Thyroid gland (tissue), 4 donors: Measurements from ENCODE around the gene CLIP2. TPM values are rescaled to one million over a fixed set of nuclear protein-coding genes. Genes with fewer than 3 reads are reported as not detected.
"Not testable (repeated sequence)": the region's sequence is repeated elsewhere in the genome, so short reads cannot be mapped to it uniquely, and the experiment has no call there.

Source experiments
- DNase-seq, 2 donors: peaks; one replicate each; pipeline ENCODE4 v3.0.0-alpha.2; 2019
- H3K27ac ChIP-seq, 3 donors: fragments of 200-600 bp; sonication (generic); 1 replicate in 2 of 3; 2 replicates in 1 of 3; pipeline ENCODE4 v1.5.1; 2016 to 2019; ENCODE audit warnings: mild to moderate bottlenecking in 1 of 3, moderate library complexity in 1 of 3
- H3K27me3 ChIP-seq: fragments of 200-600 bp; sonication (generic); one replicate; pipeline ENCODE4 v1.5.1; 2019
- H3K36me3 ChIP-seq, 2 donors: fragments of 200-600 bp; sonication (generic); one replicate each; pipeline ENCODE4 v1.5.1; 2016 to 2019
- H3K4me1 ChIP-seq, 2 donors: fragments of 200-600 bp; sonication (generic); one replicate each; pipeline ENCODE4 v1.5.1; 2017 to 2019
- H3K4me3 ChIP-seq, 3 donors: fragments of 200-600 bp; sonication (generic); replicated peaks in 1 of 3; 1 replicate in 2 of 3; 2 replicates in 1 of 3; pipeline ENCODE4 v1.5.1; 2016; ENCODE audit warnings: mild to moderate bottlenecking in 1 of 3
- H3K9me3 ChIP-seq: fragments of 200-600 bp; sonication (generic); one replicate; pipeline ENCODE4 v1.5.1; 2017
- CTCF ChIP-seq, 6 experiments: fragments of 200-600 bp in 3 of 6; fragments of 450-650 bp in 3 of 6; sonication (generic) in 3 of 6; IDR thresholded peaks; one replicate each; pipeline ENCODE4 v1.5.1; 2016 to 2019; ENCODE audit warnings: antibody characterized with exemption in 6 of 6, mild to moderate bottlenecking in 2 of 6, inconsistent platforms in 1 of 6, moderate library complexity in 1 of 6
- POLR2A ChIP-seq, 2 donors: fragments of 450-650 bp; IDR thresholded peaks; one replicate each; pipeline ENCODE4 v1.6.1; 2017; ENCODE audit warnings: antibody characterized with exemption in 2 of 2, mild to moderate bottlenecking in 2 of 2, moderate library complexity in 1 of 2
- WGBS, 2 donors: methylation state at CpG; one replicate each; pipeline ENCODE4 v1.1.5; 2017; 5-methylcytosine and 5-hydroxymethylcytosine counted together
- intact Hi-C: fragments of 100-400 bp; cut with DNase I; formaldehyde crosslinking; loops from one replicate; pipeline ENCODE4 v1.15.1; 2023
- total RNA-seq, 4 donors: library from RNA; depleted of rRNA; stranded (reverse); fragments of >200 nt; gene quantifications; one replicate each; pipeline ENCODE4 v1.2.3, GENCODE V29; 2016

CLIP2 gene
- total RNA-seq, 4 donors from 2014 or later = 4.4 to 16.5 (median 6.7) TPM

GRCh38 chr7:74375726-74376220 lies 86.6 kb downstream of the CLIP2 start:
- intact Hi-C loops = no loop called here
- Histone ChIP-seq H3K36me3 (no peaks in the 10 kb centered on the region), H3K9me3 (no peaks in the 10 kb centered on the region), H3K27ac (no peak overlapping the region), H3K27me3 (no peaks in the 10 kb centered on the region), H3K4me3 (no peak overlapping the region), H3K4me1 (no peaks in the 10 kb centered on the region)
- 96% methylated on average over 31 of the region's 31 CpGs for WGBS, 2 donors
- DNase-seq = no peak
- TF ChIP-seq POLR2A (IDR thresholded peaks at IDR 0.05) (no peak), CTCF (IDR thresholded peaks at IDR 0.05) (no peak)

- H3K4me3 ChIP-seq = no peak overlapping the region
- no peaks in the 10 kb centered on the region for H3K36me3 ChIP-seq
- H3K9me3 ChIP-seq = no peaks in the 10 kb centered on the region
- H3K27me3 ChIP-seq = no peaks in the 10 kb centered on the region
- intact Hi-C loops = no loop called here
- DNase-seq = no peak
- no peak overlapping the region for H3K27ac ChIP-seq
- no peaks in the 10 kb centered on the region for H3K4me1 ChIP-seq
- no peak for TF ChIP-seq POLR2A (IDR thresholded peaks at IDR 0.05)
- TF ChIP-seq CTCF (IDR thresholded peaks at IDR 0.05) = no peak
- 78 to 84% methylated on average over 34 to 35 of the region's 37 CpGs for WGBS, 2 donors
Measured at GRCh38 chr7:74376256-74377036, 87.2 kb downstream of the CLIP2 start.

- TF ChIP-seq CTCF (IDR thresholded peaks at IDR 0.05) = no peak
- no peak for TF ChIP-seq POLR2A (IDR thresholded peaks at IDR 0.05)
- Histone ChIP-seq H3K27ac (no peak overlapping the region), H3K36me3 (no peaks in the 10 kb centered on the region), H3K4me3 (no peak overlapping the region), H3K4me1 (no peaks in the 10 kb centered on the region), H3K9me3 (no peaks in the 10 kb centered on the region), H3K27me3 (no peaks in the 10 kb centered on the region)
- 47 to 61% methylated on average over 2 of the region's 2 CpGs for WGBS, 2 donors
- no peak for DNase-seq
- intact Hi-C loops = no loop called here
Measured at GRCh38 chr7:74379938-74380337, 90.7 kb downstream of the CLIP2 start.

- H3K4me1 ChIP-seq = no peaks in the 10 kb centered on the region
- TF ChIP-seq POLR2A (IDR thresholded peaks at IDR 0.05) (no peak), CTCF (IDR thresholded peaks at IDR 0.05) (no peak)
- no peak overlapping the region for H3K27ac ChIP-seq
- H3K9me3 ChIP-seq = no peaks in the 10 kb centered on the region
- no peak overlapping the region for H3K4me3 ChIP-seq
- H3K27me3 ChIP-seq = no peaks in the 10 kb centered on the region
- no peaks in the 10 kb centered on the region for H3K36me3 ChIP-seq
- WGBS, 2 donors = 92 to 94% methylated on average over 7 of the region's 7 CpGs
- DNase-seq = no peak
- intact Hi-C loops = no loop called here
Measured at GRCh38 chr7:74380720-74381119, 91.5 kb downstream of the CLIP2 start.

- WGBS, 2 donors = 73 to 83% methylated on average over 4 of the region's 4 CpGs
- H3K4me1 ChIP-seq, intact Hi-C loops, H3K27me3 ChIP-seq, H3K4me3 ChIP-seq, H3K9me3 ChIP-seq, DNase-seq, H3K36me3 ChIP-seq, H3K27ac ChIP-seq: not testable (repeated sequence)
Measured at GRCh38 chr7:74384086-74384485, 94.9 kb downstream of the CLIP2 start.

GRCh38 chr7:74384854-74385253 lies 95.6 kb downstream of the CLIP2 start:
- WGBS, 2 donors = 65 to 82% methylated on average over 8 of the region's 8 CpGs
- H3K27me3 ChIP-seq, intact Hi-C loops, H3K27ac ChIP-seq, H3K4me1 ChIP-seq, H3K36me3 ChIP-seq, H3K4me3 ChIP-seq, DNase-seq, H3K9me3 ChIP-seq: not testable (repeated sequence)
